ENCODE measurements around the gene CLEC3B. TPM values are rescaled to one million over a fixed set of nuclear protein-coding genes. Genes with fewer than 3 reads are reported as not detected.
A peak's percentile ranks its signal among the peaks of the same experiment; 100 is the strongest.

CLEC3B gene
- polyA plus RNA-seq, 3 donors: 3.9 to 22.7 (median 14.5) TPM

- H3K4me2 ChIP-seq (replicated peaks; ENCODE audit: extremely low read depth, low read length, poor library complexity, severe bottlenecking): no peak overlapping the region
- TF ChIP-seq CTCF (IDR thresholded peaks at IDR 0.05): no peak
- H3K36me3 Mint-ChIP-seq: peaks cover 53 to 56% of the 10 kb centered on the region in 2 donors
- H3K27ac ChIP-seq (ENCODE audit: low read depth in 1 of 2, low read length in 2 of 2): no peak overlapping the region
- no peak overlapping the region for H3K4me3 Mint-ChIP-seq
- no peaks in the 10 kb centered on the region for H3K27me3 Mint-ChIP-seq (ENCODE audit: low read depth in 3 of 3)
- H3K27ac Mint-ChIP-seq: peak overlapping the region in 2 of 7 donors; percentile 4 to 19
- H3K36me3 ChIP-seq (replicated peaks in 1 of 2; ENCODE audit: control insufficient read depth in 1 of 2, insufficient read depth in 2 of 2, low read length in 2 of 2): peaks cover 18 to 51% of the 10 kb centered on the region in 2 donors
- no peak overlapping the region for H3K9ac ChIP-seq (ENCODE audit: insufficient read depth, low read length, poor library complexity, severe bottlenecking)
- peaks cover 17% of the 10 kb centered on the region for H4K20me1 ChIP-seq (ENCODE audit: insufficient read depth, low read length)
- no peak for DNase-seq
- H3K9me3 Mint-ChIP-seq: no peaks in the 10 kb centered on the region
- no peak overlapping the region for H3K4me3 ChIP-seq (replicated peaks in 1 of 3; ENCODE audit: low read depth in 2 of 3, low read length in 3 of 3)
- no peak overlapping the region for H2AFZ ChIP-seq (ENCODE audit: insufficient read depth, low read depth, low read length, poor library complexity, severe bottlenecking)
- no peaks in the 10 kb centered on the region for H3K27me3 ChIP-seq (ENCODE audit: control insufficient read depth in 2 of 2, insufficient read depth in 2 of 2, low read length in 2 of 2)
- H3K9me3 ChIP-seq (replicated peaks in 1 of 2; ENCODE audit: control insufficient read depth in 1 of 2, insufficient read depth in 1 of 2, low read length in 2 of 2): no peaks in the 10 kb centered on the region
- peaks cover 19% of the 10 kb centered on the region for H3K4me1 Mint-ChIP-seq
- H3K4me1 ChIP-seq (ENCODE audit: control insufficient read depth in 1 of 2, insufficient read depth in 2 of 2, low read length in 2 of 2): peaks cover 4 to 10% of the 10 kb centered on the region in 2 donors
- intact Hi-C loops (cut with micrococcal nuclease): no loop called here
- H3K79me2 ChIP-seq (ENCODE audit: insufficient read depth, low read length): peaks cover 15% of the 10 kb centered on the region
- 100% methylated on average over 5 of the region's 8 CpGs for WGBS (ENCODE audit: insufficient coverage)
Measured at GRCh38 chr3:44989141-44989540, 37.0 kb upstream of the CLEC3B start.

GRCh38 chr3:44989636-44990373 lies 36.3 kb upstream of the CLEC3B start:
- Histone ChIP-seq H3K36me3 (replicated peaks in 1 of 2; ENCODE audit: control insufficient read depth in 1 of 2, insufficient read depth in 2 of 2, low read length in 2 of 2) (peaks cover 21 to 58% of the 10 kb centered on the region in 2 donors), H4K20me1 (ENCODE audit: insufficient read depth, low read length) (peaks cover 11% of the 10 kb centered on the region), H3K9me3 (replicated peaks in 1 of 2; ENCODE audit: control insufficient read depth in 1 of 2, insufficient read depth in 1 of 2, low read length in 2 of 2) (no peaks in the 10 kb centered on the region), H2AFZ (ENCODE audit: insufficient read depth, low read depth, low read length, poor library complexity, severe bottlenecking) (no peak overlapping the region), H3K4me2 (replicated peaks; ENCODE audit: extremely low read depth, low read length, poor library complexity, severe bottlenecking) (no peak overlapping the region), H3K79me2 (ENCODE audit: insufficient read depth, low read length) (peaks cover 8% of the 10 kb centered on the region), H3K4me1 (ENCODE audit: control insufficient read depth in 1 of 2, insufficient read depth in 2 of 2, low read length in 2 of 2) (peaks cover 0 to 3% of the 10 kb centered on the region in 2 donors), H3K9ac (ENCODE audit: insufficient read depth, low read length, poor library complexity, severe bottlenecking) (no peak overlapping the region), H3K27me3 (ENCODE audit: control insufficient read depth in 2 of 2, insufficient read depth in 2 of 2, low read length in 2 of 2) (no peaks in the 10 kb centered on the region), H3K27ac (ENCODE audit: low read depth in 1 of 2, low read length in 2 of 2) (no peak overlapping the region), H3K4me3 (replicated peaks in 1 of 3; ENCODE audit: low read depth in 2 of 3, low read length in 3 of 3) (no peak overlapping the region)
- whole genome bisulfite sequencing (ENCODE audit: insufficient coverage): no CpG with 5 or more reads among the region's 1 CpG
- H3K27me3 Mint-ChIP-seq (ENCODE audit: low read depth in 3 of 3): no peaks in the 10 kb centered on the region
- DNase-seq: no peak
- no peaks in the 10 kb centered on the region for H3K9me3 Mint-ChIP-seq
- peaks cover 12% of the 10 kb centered on the region for H3K4me1 Mint-ChIP-seq
- no peak overlapping the region for H3K4me3 Mint-ChIP-seq
- peak overlapping the region in 2 of 7 donors; percentile 37 to 48 for H3K27ac Mint-ChIP-seq
- peaks cover 54 to 62% of the 10 kb centered on the region in 2 donors for H3K36me3 Mint-ChIP-seq
- no peak for TF ChIP-seq CTCF (IDR thresholded peaks at IDR 0.05)
- intact Hi-C loops (cut with micrococcal nuclease): no loop called here

Measured in CD14-positive monocyte (primary cell).